Left renal pelvis (tissue), 4 donors: ENCODE data around the gene FAM13A. TPM values are rescaled to one million over a fixed set of nuclear protein-coding genes. Genes with fewer than 3 reads are reported as not detected.
"Not testable (repeated sequence)": the region's sequence is repeated elsewhere in the genome, so short reads cannot be mapped to it uniquely, and the experiment has no call there.

Experiments used
- DNase-seq, 4 donors: peaks; one replicate each; pipeline ENCODE4 v3.0.0-alpha.2; 2013; ENCODE audit warnings: low read depth in 4 of 4, low spot score in 3 of 4
- polyA plus RNA-seq, 4 donors: library from polyadenylated mRNA; unstranded; fragments of 120-200 nt; gene quantifications; one replicate each; pipeline ENCODE4 v1.2.1, GENCODE V29; 2013; ENCODE audit not compliant: insufficient read length in 4 of 4

The FAM13A gene
- polyA plus RNA-seq, 4 donors: 31.1 to 38.6 (median 33.1) TPM

GRCh38 chr4:88858752-88859151, 198.2 kb downstream of the FAM13A start:
- no peak for DNase-seq

GRCh38 chr4:88857588-88857987, 199.4 kb downstream of the FAM13A start:
- DNase-seq: no peak

DNA sequence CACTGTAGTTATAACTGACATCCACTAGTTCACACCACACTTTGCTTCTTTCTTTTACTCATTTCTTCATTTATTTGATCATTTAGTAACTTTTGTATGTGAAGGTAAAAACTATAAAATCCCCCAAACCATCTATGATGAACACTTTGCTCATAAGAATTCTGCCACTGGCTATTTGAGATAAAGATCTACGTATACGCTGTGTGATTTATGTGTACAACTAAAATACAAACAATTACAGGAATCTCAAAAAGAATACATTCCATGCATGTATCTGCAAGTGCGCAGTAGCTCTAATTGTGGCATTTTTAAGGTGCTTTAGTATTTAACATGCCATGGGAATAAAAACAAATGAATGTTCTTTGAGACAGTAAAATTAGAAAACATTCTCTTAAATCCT, 202.5 kb downstream of the FAM13A start:
- no peak for DNase-seq

GRCh38 chr4:88853583-88853982, 203.4 kb downstream of the FAM13A start:
- DNase-seq: not testable (repeated sequence)

DNA sequence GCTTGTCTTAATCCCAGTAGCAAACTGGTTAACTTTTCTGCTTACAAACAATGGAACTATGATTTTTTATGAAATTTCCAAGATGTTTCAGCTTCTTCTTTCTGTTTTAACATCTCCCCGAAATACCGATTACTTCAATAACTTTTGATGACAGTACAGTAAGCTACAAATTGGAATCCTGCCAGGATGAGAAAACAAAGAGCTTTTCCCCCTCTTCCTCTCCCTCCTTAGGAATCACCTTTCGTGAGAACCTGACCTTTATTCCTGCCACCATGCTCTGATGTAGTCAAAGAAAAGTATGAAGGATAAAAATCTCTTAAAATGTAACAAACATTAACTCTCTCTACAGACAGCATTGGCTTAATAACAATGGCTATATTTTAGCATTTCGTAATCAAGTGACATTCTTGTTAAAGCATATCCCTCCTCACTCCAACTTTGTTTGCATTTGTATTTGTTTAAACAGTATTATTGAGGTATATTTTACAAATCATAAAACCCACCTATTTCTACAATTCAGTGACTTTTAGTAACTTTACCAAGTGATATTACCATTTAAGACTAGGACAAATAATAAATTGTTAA, 210.7 kb downstream of the FAM13A start:
- no peak for DNase-seq

DNA sequence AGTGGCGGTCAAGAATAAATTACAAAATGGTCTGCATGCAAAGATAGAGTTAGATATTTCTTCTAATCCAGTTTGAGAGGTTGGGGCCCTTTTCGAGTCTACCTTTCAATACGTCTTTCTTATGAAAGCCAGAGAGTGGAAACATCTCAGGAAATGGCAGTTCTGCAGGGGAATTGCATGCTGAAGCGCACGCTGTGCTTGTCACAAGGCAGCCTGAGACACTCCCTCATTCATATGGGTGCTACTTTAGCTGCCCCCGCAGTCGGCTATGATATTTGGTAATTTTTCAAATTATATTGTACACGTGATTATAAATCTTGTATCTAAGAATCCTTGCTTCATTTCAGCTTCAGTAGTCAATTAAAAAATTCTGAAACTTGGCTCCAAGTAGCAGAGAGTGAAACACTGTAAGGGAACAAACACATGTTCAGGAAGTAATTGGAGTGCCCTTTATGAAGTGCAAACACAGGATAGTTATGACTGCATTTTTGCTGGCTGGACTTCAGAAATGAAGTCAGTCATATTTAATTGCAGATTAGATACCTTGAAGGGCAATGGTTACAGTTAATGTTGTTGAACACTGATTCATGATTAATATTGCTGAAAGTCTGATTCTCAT, 213.8 kb downstream of the FAM13A start:
- no peak for DNase-seq

DNA sequence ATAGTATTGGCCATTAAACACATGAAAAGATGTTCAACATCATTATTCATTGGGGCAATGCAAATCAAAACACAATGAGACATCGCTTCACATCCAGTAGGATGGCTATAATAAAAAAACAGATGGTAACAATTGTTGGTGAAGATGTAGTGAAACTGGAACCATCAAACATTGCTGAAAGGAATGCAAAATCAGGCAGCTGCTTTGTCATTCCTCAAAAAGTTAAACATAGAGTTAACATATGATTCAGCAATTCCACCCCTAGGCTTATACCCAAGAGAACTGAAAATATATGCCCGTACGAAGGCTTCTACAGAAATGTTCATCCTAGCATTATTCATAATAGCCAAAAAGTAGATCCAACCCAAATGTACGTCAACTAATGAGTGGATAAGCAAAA, 215.3 kb downstream of the FAM13A start:
- no peak for DNase-seq

- DNase-seq: no peak
Measured at GRCh38 chr4:88836216-88836615, 220.8 kb downstream of the FAM13A start.

- no peak for DNase-seq
Measured at GRCh38 chr4:88831031-88831430, 226.0 kb downstream of the FAM13A start.

GRCh38 chr4:88830598-88830997, 226.4 kb downstream of the FAM13A start:
- no peak for DNase-seq

DNA sequence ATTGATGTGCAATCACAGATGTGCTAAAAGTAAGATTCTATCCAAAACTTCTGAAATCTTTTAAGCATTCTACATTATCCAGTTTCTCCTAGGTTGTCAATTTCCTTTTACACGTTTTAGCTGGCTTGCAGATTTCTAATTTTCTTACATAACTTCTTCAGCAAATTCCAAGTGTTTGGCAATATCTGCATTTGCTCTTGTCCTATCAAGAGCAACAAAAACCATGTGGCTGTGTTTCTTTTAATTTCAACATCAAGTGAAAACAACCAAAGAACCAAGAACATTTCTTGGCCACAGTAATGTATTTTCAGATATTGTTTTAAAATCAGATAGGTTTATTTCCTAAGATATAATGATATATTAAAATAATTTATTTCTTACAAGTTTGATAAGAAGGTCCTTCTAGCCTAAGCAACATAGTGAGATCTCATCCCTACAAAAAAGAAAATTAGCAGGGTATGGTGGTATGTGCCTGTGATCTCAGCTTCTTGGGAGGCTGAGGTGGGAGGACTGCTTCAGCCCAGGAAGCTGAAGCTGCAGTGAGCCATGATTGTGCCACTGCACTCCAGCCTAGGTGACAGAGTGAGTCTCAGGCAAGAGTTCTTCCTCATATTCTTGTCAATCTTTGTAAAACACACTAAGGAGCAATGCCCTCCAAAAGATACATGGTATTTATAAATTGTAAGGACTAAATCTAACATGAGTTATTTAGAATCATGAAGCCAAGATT, 228.0 kb downstream of the FAM13A start:
- no peak for DNase-seq

DNA sequence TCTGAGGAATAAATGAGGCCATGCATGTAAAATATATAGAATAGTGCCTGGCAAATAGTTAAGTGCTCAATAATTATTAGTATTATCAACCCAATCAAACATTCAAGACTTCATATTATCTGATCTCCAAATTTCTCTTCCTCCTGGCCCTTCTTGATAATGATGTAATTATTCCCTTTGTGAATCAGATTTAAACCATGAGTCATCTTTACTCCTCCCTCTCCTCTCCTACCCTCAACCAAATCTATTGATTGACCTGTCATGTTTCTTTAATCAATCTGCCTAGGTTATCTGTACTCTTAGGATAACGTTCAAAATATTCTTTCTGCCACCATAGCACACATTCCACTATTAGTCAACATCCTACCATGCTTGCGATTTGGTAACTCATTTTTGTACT, 229.5 kb downstream of the FAM13A start:
- no peak for DNase-seq

- no peak for DNase-seq
Measured at GRCh38 chr4:88826771-88827170, 230.2 kb downstream of the FAM13A start.

- DNase-seq: no peak
Measured at GRCh38 chr4:88825931-88826330, 231.1 kb downstream of the FAM13A start.

GRCh38 chr4:88823058-88823919, 233.7 kb downstream of the FAM13A start:
- DNase-seq: peak; percentile 90 to 94 (median 94)

DNA sequence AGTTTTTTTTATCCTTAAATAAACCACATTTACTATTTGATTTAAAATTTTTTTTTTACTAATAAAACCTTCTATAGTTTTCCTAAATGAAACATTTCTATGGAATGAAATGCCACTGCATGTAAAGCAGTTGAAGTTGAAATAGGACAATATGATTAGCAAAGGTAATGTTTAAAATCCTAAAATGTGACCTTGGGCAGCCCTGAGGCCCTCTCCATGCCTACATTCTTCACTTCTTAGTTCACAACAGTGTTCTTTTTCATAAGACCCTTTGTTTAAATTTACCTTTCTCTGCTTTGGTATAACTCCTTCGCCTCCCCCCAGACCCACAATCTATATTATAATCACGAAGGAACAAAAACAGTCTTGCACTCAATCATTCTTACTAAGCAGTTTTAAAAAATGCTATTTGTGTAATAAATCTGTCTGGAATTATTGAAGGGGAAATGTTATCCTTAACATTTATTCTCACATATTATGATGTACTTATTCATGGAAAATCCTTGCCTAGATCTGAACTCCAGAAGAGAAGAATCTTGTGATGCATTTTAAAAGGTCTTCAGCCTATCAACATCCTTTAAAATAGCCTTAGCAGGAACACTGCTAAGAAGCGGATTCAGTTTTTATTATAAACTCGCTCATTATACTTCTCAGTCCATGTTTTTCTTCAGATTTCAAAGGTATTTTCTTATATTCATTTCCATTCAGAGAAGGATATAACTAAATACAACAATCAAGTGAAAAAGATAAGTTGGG, 234.8 kb downstream of the FAM13A start:
- no peak for DNase-seq

- no peak for DNase-seq
Measured at GRCh38 chr4:88821522-88821921, 235.5 kb downstream of the FAM13A start.

DNA sequence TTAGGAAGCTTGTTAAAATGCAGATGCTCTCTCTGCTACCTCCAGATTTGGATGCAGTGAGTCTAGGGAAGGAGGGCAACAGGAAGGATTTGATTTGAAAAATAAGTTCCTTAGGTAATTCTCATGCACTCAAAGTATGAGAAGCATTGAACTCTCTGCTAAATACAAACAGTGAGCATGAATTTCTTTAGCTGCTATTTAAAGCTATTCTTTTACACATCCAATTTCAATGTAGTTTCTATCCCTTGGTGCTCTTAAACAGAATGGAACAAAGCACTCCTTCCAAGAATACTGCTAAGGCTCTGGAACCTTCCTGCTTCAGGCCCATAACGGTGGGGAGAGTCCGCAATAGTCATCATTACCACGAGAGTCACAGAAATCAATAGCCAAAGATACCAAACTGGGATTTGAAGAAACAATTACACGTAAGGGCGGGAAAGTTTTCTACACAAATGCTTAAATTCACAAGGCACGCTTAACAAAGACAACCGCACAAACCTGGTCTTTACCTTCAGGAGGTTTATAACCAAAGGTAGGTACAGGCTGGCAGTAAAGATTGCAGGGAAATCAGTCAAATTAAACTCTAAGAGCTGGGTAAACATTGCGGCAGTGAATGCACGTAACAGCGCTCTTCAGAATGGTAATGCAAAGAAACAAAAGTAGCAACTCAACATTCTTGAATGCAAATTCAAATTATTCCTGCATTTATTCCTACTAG, 236.1 kb downstream of the FAM13A start:
- no peak for DNase-seq

- no peak for DNase-seq
Measured at GRCh38 chr4:88819818-88820697, 236.9 kb downstream of the FAM13A start.
